ENCODE results near the gene FARP1.

DNA sequence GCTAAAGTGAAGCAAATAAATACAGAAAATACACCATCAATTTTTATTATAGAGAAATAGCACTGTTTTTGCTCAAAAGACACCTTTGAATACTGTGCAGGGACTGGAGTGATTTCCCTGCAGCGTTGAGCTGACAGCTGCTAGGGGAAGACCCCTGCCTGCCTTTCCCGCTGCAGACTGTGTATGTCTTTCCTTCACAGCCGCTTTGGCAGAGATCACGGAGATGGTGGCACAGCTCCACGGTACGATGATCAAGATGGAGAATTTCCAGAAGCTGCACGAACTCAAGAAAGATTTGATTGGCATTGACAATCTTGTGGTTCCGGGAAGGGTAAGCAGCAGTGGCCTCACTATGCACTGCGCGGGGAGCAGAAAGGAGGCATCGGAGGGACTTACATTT lies 292.5 kb downstream of the FARP1 start:
- TF ChIP-seq CTCF (conservative IDR thresholded peaks at IDR 0.05; ENCODE audit: low read length) (no peak), EZH2phosphoT487 (IDR thresholded peaks at IDR 0.05; ENCODE audit: borderline replicate concordance, low read depth, low read length) (no peak)
